ENCODE results near the gene CPNE5.

DNA sequence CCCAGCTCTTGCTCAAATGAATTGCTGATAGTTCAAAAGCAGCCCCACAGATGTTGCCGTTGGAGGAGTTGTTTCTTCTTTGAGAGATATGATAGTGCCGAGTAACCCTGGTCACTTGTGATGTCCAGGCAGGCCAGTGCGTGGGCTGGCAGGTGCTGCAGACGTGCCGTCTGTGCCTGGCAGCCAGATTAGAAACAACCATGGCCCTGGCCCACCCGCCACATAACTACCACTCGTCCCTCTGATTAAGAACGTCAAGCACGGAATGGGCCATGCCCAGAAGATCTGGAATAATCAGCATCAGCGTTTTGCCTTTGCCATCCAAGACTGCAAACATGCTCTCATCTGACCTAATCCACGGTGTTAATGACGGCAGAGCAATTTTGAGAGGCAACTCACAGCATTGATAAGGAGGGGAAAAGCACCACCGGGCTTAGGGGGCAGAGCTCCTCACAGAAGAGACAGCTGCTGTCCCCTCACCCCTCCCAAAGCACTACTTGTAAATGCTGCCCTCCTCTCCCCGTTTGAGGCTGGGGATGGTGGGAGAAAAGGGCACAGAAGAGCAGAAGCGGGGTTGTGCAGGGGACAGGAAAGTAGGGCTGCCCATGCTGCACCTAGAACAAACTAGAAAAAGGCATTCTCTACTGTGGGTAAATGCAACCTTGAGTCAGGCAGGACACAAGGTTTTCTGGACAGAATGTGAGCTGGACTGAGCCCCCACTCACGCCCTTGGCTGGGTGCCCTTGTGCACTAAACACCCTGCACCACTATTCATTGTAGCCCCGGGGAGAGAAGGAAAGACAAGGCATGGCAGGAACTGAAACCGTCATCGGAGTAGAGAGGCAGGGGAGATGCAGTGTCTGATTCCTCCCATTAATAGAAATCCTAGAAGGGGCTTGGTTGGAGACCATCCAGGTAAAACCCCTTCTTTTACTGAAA is 5.3 kb upstream of the CPNE5 start:
- TF ChIP-seq, protein P1, sequence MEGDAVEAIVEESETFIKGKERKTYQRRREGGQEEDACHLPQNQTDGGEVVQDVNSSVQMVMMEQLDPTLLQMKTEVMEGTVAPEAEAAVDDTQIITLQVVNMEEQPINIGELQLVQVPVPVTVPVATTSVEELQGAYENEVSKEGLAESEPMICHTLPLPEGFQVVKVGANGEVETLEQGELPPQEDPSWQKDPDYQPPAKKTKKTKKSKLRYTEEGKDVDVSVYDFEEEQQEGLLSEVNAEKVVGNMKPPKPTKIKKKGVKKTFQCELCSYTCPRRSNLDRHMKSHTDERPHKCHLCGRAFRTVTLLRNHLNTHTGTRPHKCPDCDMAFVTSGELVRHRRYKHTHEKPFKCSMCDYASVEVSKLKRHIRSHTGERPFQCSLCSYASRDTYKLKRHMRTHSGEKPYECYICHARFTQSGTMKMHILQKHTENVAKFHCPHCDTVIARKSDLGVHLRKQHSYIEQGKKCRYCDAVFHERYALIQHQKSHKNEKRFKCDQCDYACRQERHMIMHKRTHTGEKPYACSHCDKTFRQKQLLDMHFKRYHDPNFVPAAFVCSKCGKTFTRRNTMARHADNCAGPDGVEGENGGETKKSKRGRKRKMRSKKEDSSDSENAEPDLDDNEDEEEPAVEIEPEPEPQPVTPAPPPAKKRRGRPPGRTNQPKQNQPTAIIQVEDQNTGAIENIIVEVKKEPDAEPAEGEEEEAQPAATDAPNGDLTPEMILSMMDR (IDR thresholded peaks at IDR 0.05) = no peak
- TF ChIP-seq POLR2A (IDR thresholded peaks at IDR 0.05) = no peak

All from uterus (tissue), 2 donors.